Activated naive CD4-positive, alpha-beta T cell (primary cell): ENCODE results near the gene SLC36A3.
A peak's percentile ranks its signal among the peaks of the same experiment; 100 is the strongest.
"Not testable (repeated sequence)": the region's sequence is repeated elsewhere in the genome, so short reads cannot be mapped to it uniquely, and the experiment has no call there.

Source experiments
- DNase-seq, 4 experiments: peaks; one replicate each; lab custom pipeline; 2025; lab: John Stamatoyannopoulos, UW

SLC36A3 gene

GRCh38 chr5:151237685-151238084, 65.9 kb downstream of the SLC36A3 start:
- DNase-seq = no peak

GRCh38 chr5:151236888-151237287, 66.7 kb downstream of the SLC36A3 start:
- no peak for DNase-seq

GRCh38 chr5:151235239-151235571, 68.4 kb downstream of the SLC36A3 start:
- DNase-seq = not testable (repeated sequence)

GRCh38 chr5:151234476-151235238, 68.9 kb downstream of the SLC36A3 start:
- peak in 1 of 4 experiments; percentile 30 for DNase-seq

- no peak for DNase-seq
These were observed 69.9 kb downstream of the SLC36A3 start for GRCh38 chr5:151233616-151234085.

GRCh38 chr5:151231359-151231758, 72.2 kb downstream of the SLC36A3 start:
- no peak for DNase-seq

- DNase-seq = no peak
These were observed 73.4 kb downstream of the SLC36A3 start for GRCh38 chr5:151230048-151230680.

- no peak for DNase-seq
These were observed 74.6 kb downstream of the SLC36A3 start for GRCh38 chr5:151228986-151229385.

- no peak for DNase-seq
These were observed 75.6 kb downstream of the SLC36A3 start for GRCh38 chr5:151227918-151228447.
